CD4-positive, alpha-beta memory T cell (primary cell): ENCODE results near the gene MBNL3. TPM values are rescaled to one million over a fixed set of nuclear protein-coding genes. Genes with fewer than 3 reads are reported as not detected.
"Not testable (repeated sequence)": the region's sequence is repeated elsewhere in the genome, so short reads cannot be mapped to it uniquely, and the experiment has no call there.

Experiments used
- CTCF ChIA-PET: fragments of 350-600 bp; sonication (Branson Sonifier 250); formaldehyde crosslinking; loops from one replicate; lab custom pipeline; 2021; ENCODE audit warnings: inconsistent platforms; ENCODE audit not compliant: partially characterized antibody; lab: Charles Lee
- POLR2A ChIA-PET: fragments of 350-600 bp; sonication (Branson Sonifier 250); formaldehyde crosslinking; loops from one replicate; lab custom pipeline; 2021; ENCODE audit not compliant: partially characterized antibody; lab: Charles Lee
- DNase-seq, 5 donors: peaks; one replicate each; pipeline versions ENCODE4 v3.0.0 to v3.0.0-alpha.2; 2020 to 2022; ENCODE audit warnings: mixed read lengths in 1 of 5
- H3K27ac ChIP-seq: one replicate; pipeline ENCODE4 v1.7.0; 2013; ENCODE audit warnings: low read depth, low read length
- H3K27me3 ChIP-seq: 2 replicates; pipeline ENCODE4 v1.7.0; 2013; ENCODE audit warnings: mild to moderate bottlenecking, low read length, moderate library complexity; ENCODE audit not compliant: insufficient read depth
- H3K36me3 ChIP-seq: 2 replicates; pipeline ENCODE4 v1.7.0; 2013; ENCODE audit warnings: mild to moderate bottlenecking, low read length, moderate library complexity; ENCODE audit not compliant: insufficient read depth
- H3K4me1 ChIP-seq: 2 replicates; pipeline ENCODE4 v1.7.0; 2013; ENCODE audit warnings: mild to moderate bottlenecking, low read length, moderate library complexity; ENCODE audit not compliant: insufficient read depth
- H3K4me3 ChIP-seq, 2 donors: one replicate each; pipeline ENCODE4 v1.7.0; 2013; ENCODE audit warnings: low read length in 2 of 2, mild to moderate bottlenecking in 1 of 2
- H3K9me3 ChIP-seq, 2 donors: one replicate each; pipeline ENCODE4 v1.7.0; 2013; ENCODE audit warnings: low read length in 2 of 2, control low read depth in 1 of 2; ENCODE audit not compliant: control insufficient read depth in 1 of 2
- H3K27ac Mint-ChIP-seq, 7 donors: one replicate each; pipeline ENCODE4 v1.8.0; 2020 to 2021; ENCODE audit warnings: mixed read lengths in 7 of 7, mild to moderate bottlenecking in 6 of 7, inconsistent platforms in 3 of 7, moderate library complexity in 3 of 7
- H3K27me3 Mint-ChIP-seq, 2 donors: one replicate each; pipeline ENCODE4 v1.8.0; 2020 to 2021; ENCODE audit warnings: mixed read lengths in 2 of 2
- H3K36me3 Mint-ChIP-seq, 2 donors: one replicate each; pipeline ENCODE4 v1.8.0; 2020 to 2021; ENCODE audit warnings: mixed read lengths in 2 of 2, inconsistent platforms in 1 of 2, mild to moderate bottlenecking in 1 of 2
- H3K4me1 Mint-ChIP-seq, 4 donors: one replicate each; pipeline ENCODE4 v1.8.0; 2020 to 2021; ENCODE audit warnings: mixed read lengths in 4 of 4, mild to moderate bottlenecking in 1 of 4
- H3K4me3 Mint-ChIP-seq, 8 donors: one replicate each; pipeline ENCODE4 v1.8.0; 2020 to 2021; ENCODE audit warnings: mixed read lengths in 8 of 8, mild to moderate bottlenecking in 7 of 8, moderate library complexity in 6 of 8, inconsistent platforms in 3 of 8
- H3K9me3 Mint-ChIP-seq, 8 donors: one replicate each; pipeline ENCODE4 v1.8.0; 2020 to 2021; ENCODE audit warnings: mixed read lengths in 8 of 8, mild to moderate bottlenecking in 5 of 8, inconsistent platforms in 3 of 8, moderate library complexity in 1 of 8
- intact Hi-C: fragments of 100-400 bp; cut with micrococcal nuclease; formaldehyde crosslinking; loops from one replicate; pipeline ENCODE4 v1.15.1; 2023
- polyA plus RNA-seq, 2 donors: library from polyadenylated mRNA; unstranded; fragments of 300-500 nt; fragmentation: Illumina TruSeq; gene quantifications; one replicate each; pipeline ENCODE4 v1.2.3, GENCODE V29; 2021
- total RNA-seq, 2 experiments: library from RNA; stranded (reverse); gene quantifications; one replicate each; pipeline ENCODE4 v1.2.3, GENCODE V29; 2021

The MBNL3 gene
- total and polyA plus RNA-seq, 4 experiments from 2014 or later: 32.2 to 40.1 (median 38.1) TPM

- peak overlapping the region in 1 of 7 donors; percentile 4 for H3K27ac Mint-ChIP-seq
- ChIA-PET CTCF (no interaction called here), POLR2A (no interaction called here)
- Histone ChIP-seq H3K27me3 (no peaks in the 10 kb centered on the region), H3K4me1 (no peaks in the 10 kb centered on the region), H3K27ac (no peak overlapping the region), H3K9me3 (no peaks in the 10 kb centered on the region), H3K4me3 (no peak overlapping the region), H3K36me3 (no peaks in the 10 kb centered on the region)
- DNase-seq: no peak
- intact Hi-C loops: no loop called here
- peaks cover 2 to 9% (median 5%) of the 10 kb centered on the region in 4 donors for H3K4me1 Mint-ChIP-seq
- H3K36me3 Mint-ChIP-seq: no peaks in the 10 kb centered on the region
- H3K9me3 Mint-ChIP-seq: peaks cover 0 to 7% (median 1%) of the 10 kb centered on the region in 8 donors
- H3K27me3 Mint-ChIP-seq: no peaks in the 10 kb centered on the region
- no peak overlapping the region for H3K4me3 Mint-ChIP-seq
These were observed 157.8 kb downstream of the MBNL3 start for GRCh38 chrX:132331000-132331399.

- Histone ChIP-seq H3K27me3 (no peaks in the 10 kb centered on the region), H3K4me3 (no peak overlapping the region), H3K4me1 (no peaks in the 10 kb centered on the region), H3K36me3 (no peaks in the 10 kb centered on the region), H3K9me3 (no peaks in the 10 kb centered on the region), H3K27ac (no peak overlapping the region)
- Mint-ChIP-seq H3K27ac (no peak overlapping the region), H3K36me3 (no peaks in the 10 kb centered on the region), H3K4me3 (no peak overlapping the region), H3K27me3 (no peaks in the 10 kb centered on the region), H3K4me1 (peaks cover 2 to 9% (median 5%) of the 10 kb centered on the region in 4 donors), H3K9me3 (peaks cover 0 to 7% (median 1%) of the 10 kb centered on the region in 8 donors)
- intact Hi-C loops: no loop called here
- POLR2A ChIA-PET: no interaction called here
- DNase-seq: no peak
- CTCF ChIA-PET: no interaction called here
These were observed 158.6 kb downstream of the MBNL3 start for GRCh38 chrX:132330156-132330729.

GRCh38 chrX:132326960-132327359 is 161.9 kb downstream of the MBNL3 start:
- CTCF ChIA-PET, H3K27me3 Mint-ChIP-seq: not testable (repeated sequence)

More at GRCh38 chrX:132326960-132327359, 161.9 kb downstream of the MBNL3 start:
- H3K4me3 Mint-ChIP-seq, H3K9me3 ChIP-seq, H3K4me1 Mint-ChIP-seq, H3K27me3 ChIP-seq, POLR2A ChIA-PET, H3K4me3 ChIP-seq, DNase-seq, H3K36me3 ChIP-seq, H3K4me1 ChIP-seq, H3K36me3 Mint-ChIP-seq, H3K27ac ChIP-seq, intact Hi-C loops, H3K27ac Mint-ChIP-seq, H3K9me3 Mint-ChIP-seq: not testable (repeated sequence)
